Neural cell (in vitro differentiated cells): ENCODE data around the gene PEX7. TPM values are rescaled to one million over a fixed set of nuclear protein-coding genes. Genes with fewer than 3 reads are reported as not detected.

Experiments
- H2AFZ ChIP-seq: fragments of 200-600, 300-800 bp; sonication (generic), shearing (Covaris generic); 2 replicates; pipeline ENCODE4 v1.6.0; 2014; ENCODE audit warnings: low read depth, mild to moderate bottlenecking, antibody characterized with exemption, low read length, moderate library complexity
- H3F3A ChIP-seq: fragments of 200-600 bp; shearing (Covaris generic); 2 replicates; pipeline ENCODE4 v1.6.1; 2016; ENCODE audit warnings: mild to moderate bottlenecking, moderate library complexity, mixed read lengths, antibody characterized with exemption, low read length; ENCODE audit not compliant: insufficient read depth, poor library complexity, severe bottlenecking
- H3K27ac ChIP-seq: fragments of 200-600, 300-800 bp; sonication (generic), shearing (Covaris generic); 2 replicates; pipeline ENCODE4 v1.5.1; 2014; ENCODE audit warnings: mild to moderate bottlenecking, low read length, moderate library complexity
- H3K27me3 ChIP-seq: fragments of 300-800, 200-600 bp; sonication (generic), shearing (Covaris generic); 2 replicates; pipeline ENCODE4 v1.6.0; 2014; ENCODE audit warnings: mild to moderate bottlenecking, low read depth, low read length, moderate library complexity; ENCODE audit not compliant: insufficient read depth
- H3K36me3 ChIP-seq: fragments of 300-800, 200-600 bp; sonication (generic), shearing (Covaris generic); 2 replicates; pipeline ENCODE4 v1.5.1; 2014; ENCODE audit warnings: mild to moderate bottlenecking, antibody characterized with exemption, low read length, moderate library complexity; ENCODE audit not compliant: insufficient read depth
- H3K4me2 ChIP-seq: fragments of 300-800, 200-600 bp; sonication (generic), shearing (Covaris generic); 2 replicates; pipeline ENCODE4 v1.6.0; 2014; ENCODE audit warnings: mild to moderate bottlenecking, low read length
- H3K4me3 ChIP-seq: fragments of 300-800, 200-600 bp; sonication (generic), shearing (Covaris generic); 2 replicates; pipeline ENCODE4 v1.5.1; 2014; ENCODE audit warnings: mild to moderate bottlenecking, low read length, moderate library complexity
- H3K79me2 ChIP-seq: fragments of 200-600 bp; shearing (Covaris generic); replicated peaks from 2 replicates; pipeline ENCODE4 v1.6.0; 2014; ENCODE audit warnings: mild to moderate bottlenecking, low read length, moderate library complexity; ENCODE audit not compliant: insufficient read depth
- H3K9ac ChIP-seq: fragments of 300-800, 200-600 bp; sonication (generic), shearing (Covaris generic); 2 replicates; pipeline ENCODE4 v1.6.1; 2016; ENCODE audit warnings: mild to moderate bottlenecking, low read length, mixed read lengths
- H3K9me2 ChIP-seq: fragments of 200-600 bp; shearing (Covaris generic); 2 replicates; pipeline ENCODE4 v1.6.1; 2016; ENCODE audit warnings: mild to moderate bottlenecking, low read length, mixed read lengths; ENCODE audit not compliant: insufficient read depth
- H3K9me3 ChIP-seq: fragments of 200-600, 300-800 bp; sonication (generic), shearing (Covaris generic); 2 replicates; pipeline ENCODE4 v1.6.1; 2016; ENCODE audit warnings: mild to moderate bottlenecking, mixed run types, low read length, moderate library complexity, mixed read lengths
- H4K20me1 ChIP-seq: fragments of 200-600 bp; shearing (Covaris generic); 2 replicates; pipeline ENCODE4 v1.6.1; 2016; ENCODE audit warnings: mild to moderate bottlenecking, mixed run types; ENCODE audit not compliant: insufficient read depth
- CTCF ChIP-seq: fragments of 450-650 bp; IDR thresholded peaks from 2 replicates; pipeline ENCODE4 v1.5.1; 2014; ENCODE audit warnings: antibody characterized with exemption, mild to moderate bottlenecking, moderate library complexity; ENCODE audit not compliant: poor library complexity, severe bottlenecking
- EP300 ChIP-seq: fragments of 450-650 bp; conservative IDR thresholded peaks from 2 replicates; pipeline ENCODE4 v1.6.1; 2014; ENCODE audit warnings: antibody characterized with exemption, mild to moderate bottlenecking, moderate library complexity; ENCODE audit not compliant: poor library complexity, severe bottlenecking
- EZH2 ChIP-seq: fragments of 200-600, 300-800 bp; shearing (Covaris generic), sonication (generic); IDR thresholded peaks from 2 replicates; pipeline ENCODE4 v1.6.1; 2014; ENCODE audit warnings: antibody characterized with exemption, low read length, borderline replicate concordance, mild to moderate bottlenecking; ENCODE audit not compliant: insufficient read depth, poor library complexity, severe bottlenecking
- MXI1 ChIP-seq: fragments of 450-650 bp; conservative IDR thresholded peaks from 2 replicates; pipeline ENCODE4 v1.6.1; 2014; ENCODE audit warnings: antibody characterized with exemption, mild to moderate bottlenecking; ENCODE audit not compliant: poor library complexity, severe bottlenecking
- POLR2AphosphoS5 ChIP-seq: IDR thresholded peaks from 2 replicates; pipeline ENCODE4 v1.6.1; 2012
- RAD21 ChIP-seq: fragments of 450-650 bp; conservative IDR thresholded peaks from 2 replicates; pipeline ENCODE4 v1.6.1; 2014; ENCODE audit warnings: antibody characterized with exemption, mild to moderate bottlenecking, moderate library complexity
- REST ChIP-seq: IDR thresholded peaks from 2 replicates; pipeline ENCODE4 v1.6.1; 2012; ENCODE audit warnings: borderline replicate concordance
- SMC3 ChIP-seq: fragments of 450-650 bp; conservative IDR thresholded peaks from 2 replicates; pipeline ENCODE4 v1.6.1; 2014; ENCODE audit warnings: antibody characterized with exemption, mild to moderate bottlenecking, moderate library complexity; ENCODE audit not compliant: poor library complexity
- TAF1 ChIP-seq: IDR thresholded peaks from 2 replicates; pipeline ENCODE4 v1.6.1; 2012; ENCODE audit warnings: low read depth
- polyA plus RNA-seq: library from polyadenylated mRNA; depleted of rRNA; stranded (reverse); fragments of >200 nt; gene quantifications from 2 replicates; pipeline ENCODE4 v1.2.3, GENCODE V29; 2014

PEX7 gene
- polyA plus RNA-seq, 1 donor from 2014 or later, result 10.8 TPM

- no peaks in the 10 kb centered on the region for H3K9me2 ChIP-seq
- H3K79me2 ChIP-seq, result no peaks in the 10 kb centered on the region
- H3K9me3 ChIP-seq, result no peaks in the 10 kb centered on the region
- no peaks in the 10 kb centered on the region for H3F3A ChIP-seq
- H3K4me3 ChIP-seq, result no peak overlapping the region
- H3K27me3 ChIP-seq, result no peaks in the 10 kb centered on the region
- no peak overlapping the region for H3K27ac ChIP-seq
- no peak overlapping the region for H3K9ac ChIP-seq
- no peaks in the 10 kb centered on the region for H4K20me1 ChIP-seq
- no peaks in the 10 kb centered on the region for H3K36me3 ChIP-seq
- H2AFZ ChIP-seq, result no peak overlapping the region
- no peak overlapping the region for H3K4me2 ChIP-seq
- TF ChIP-seq SMC3, result no peak
- TF ChIP-seq CTCF, result no peak
- TF ChIP-seq MXI1, result no peak
- TF ChIP-seq TAF1, result no peak
- no peak for TF ChIP-seq RAD21
- no peak for TF ChIP-seq POLR2AphosphoS5
- TF ChIP-seq EP300, result no peak
- TF ChIP-seq REST, result no peak
- no peak for TF ChIP-seq EZH2
These were observed 67.1 kb downstream of the PEX7 start for GRCh38 chr6:136889271-136890193.

- H3K4me3 ChIP-seq, result no peak overlapping the region
- TF ChIP-seq POLR2AphosphoS5 (no peak), TAF1 (no peak), REST (no peak), EP300 (no peak), EZH2 (no peak), RAD21 (no peak), SMC3 (no peak), CTCF (no peak)
- H3F3A ChIP-seq, result no peaks in the 10 kb centered on the region
- H3K36me3 ChIP-seq, result no peaks in the 10 kb centered on the region
- no peaks in the 10 kb centered on the region for H3K27me3 ChIP-seq
- no peak overlapping the region for H3K4me2 ChIP-seq
- no peak overlapping the region for H3K27ac ChIP-seq
- H3K79me2 ChIP-seq, result no peaks in the 10 kb centered on the region
- no peak overlapping the region for H3K9ac ChIP-seq
- no peak overlapping the region for H2AFZ ChIP-seq
- H3K9me3 ChIP-seq, result no peaks in the 10 kb centered on the region
- H4K20me1 ChIP-seq, result no peaks in the 10 kb centered on the region
- H3K9me2 ChIP-seq, result no peaks in the 10 kb centered on the region
These were observed 67.9 kb downstream of the PEX7 start for GRCh38 chr6:136890194-136890839.
